22Rv1 (cell line): Measurements from ENCODE around the gene YES1.

Experiments
- CTCF ChIP-seq: fragments of 450-650 bp; IDR thresholded peaks from 2 replicates; pipeline ENCODE4 v1.5.1; 2017; ENCODE audit warnings: mild to moderate bottlenecking
- ZFX ChIP-seq: fragments of 450-650 bp; IDR thresholded peaks from 2 replicates; pipeline ENCODE4 v1.6.1; 2017; ENCODE audit warnings: antibody characterized with exemption, borderline replicate concordance

GRCh38 chr18:812376-813171, 532 bp upstream of the YES1 start:
- no peak for TF ChIP-seq CTCF
- no peak for TF ChIP-seq ZFX
